ENCODE data around the gene NCOA5.

- TF ChIP-seq CTCF (optimal IDR thresholded peaks at IDR 0.05 in 1 of 3, IDR thresholded peaks at IDR 0.05 in 1 of 3, conservative IDR thresholded peaks at IDR 0.05 in 1 of 3; ENCODE audit: extremely low read depth in 1 of 3, insufficient read depth in 2 of 3, low read length in 3 of 3) = peak in 2 of 3 experiments; percentile 57 to 76
- TF ChIP-seq EZH2 (IDR thresholded peaks at IDR 0.05; ENCODE audit: low read length) = no peak
These were observed 75.8 kb downstream of the NCOA5 start for GRCh38 chr20:46013829-46014516.
